Stimulated activated CD4-positive, alpha-beta T cell treated with anti-CD3 and anti-CD28 coated beads, Interleukin-12 subunit alpha, Interleukin-12 subunit beta, amount 100 ng/mL, for 4 hours (primary cell): ENCODE data around the gene RERG.

Source experiments
- DNase-seq: peaks from one replicate; pipeline ENCODE4 v3.0.0-alpha.2; 2020

Gene RERG

GRCh38 chr12:15216036-15216889 lies 5.0 kb downstream of the RERG start:
- no peak for DNase-seq

- DNase-seq: no peak
Observed at GRCh38 chr12:15214851-15215601, 6.2 kb downstream of the RERG start.

- DNase-seq: no peak
Observed at GRCh38 chr12:15212930-15213329, 8.3 kb downstream of the RERG start.

- no peak for DNase-seq
Observed at GRCh38 chr12:15209782-15210181, 11.4 kb downstream of the RERG start.

GRCh38 chr12:15208871-15209656 lies 12.2 kb downstream of the RERG start:
- DNase-seq: no peak

GRCh38 chr12:15208140-15208539 lies 13.1 kb downstream of the RERG start:
- no peak for DNase-seq

- no peak for DNase-seq
Observed at GRCh38 chr12:15206831-15207389, 14.3 kb downstream of the RERG start.

GRCh38 chr12:15206338-15206737 lies 14.9 kb downstream of the RERG start:
- no peak for DNase-seq

GRCh38 chr12:15205341-15206010 lies 15.7 kb downstream of the RERG start:
- no peak for DNase-seq

GRCh38 chr12:15201456-15201855 lies 19.8 kb downstream of the RERG start:
- DNase-seq: no peak

- DNase-seq: no peak
Observed at GRCh38 chr12:15201056-15201455, 20.2 kb downstream of the RERG start.

GRCh38 chr12:15200641-15201040 lies 20.6 kb downstream of the RERG start:
- DNase-seq: no peak

GRCh38 chr12:15199930-15200329 lies 21.3 kb downstream of the RERG start:
- DNase-seq: no peak

GRCh38 chr12:15196678-15197505 lies 24.3 kb downstream of the RERG start:
- no peak for DNase-seq

GRCh38 chr12:15196221-15196620 lies 25.0 kb downstream of the RERG start:
- DNase-seq: no peak

GRCh38 chr12:15194456-15195368 lies 26.5 kb downstream of the RERG start:
- DNase-seq: no peak

GRCh38 chr12:15193946-15194345 lies 27.3 kb downstream of the RERG start:
- DNase-seq: no peak

GRCh38 chr12:15192720-15193119 lies 28.5 kb downstream of the RERG start:
- no peak for DNase-seq

- no peak for DNase-seq
Observed at GRCh38 chr12:15188127-15188526, 33.1 kb downstream of the RERG start.

- DNase-seq: no peak
Observed at GRCh38 chr12:15186597-15186996, 34.6 kb downstream of the RERG start.
